Activated CD8-positive, alpha-beta T cell treated with anti-CD3 and anti-CD28 coated beads for 36 hours (primary cell): ENCODE data around the gene ACSL4. TPM values are rescaled to one million over a fixed set of nuclear protein-coding genes. Genes with fewer than 3 reads are reported as not detected.
A peak's percentile ranks its signal among the peaks of the same experiment; 100 is the strongest.
"Not testable (repeated sequence)": the region's sequence is repeated elsewhere in the genome, so short reads cannot be mapped to it uniquely, and the experiment has no call there.

Experiments used
- ATAC-seq: fragments of 200-7000 bp; cut with Tn5 transposase; one replicate; pipeline ENCODE4 v1.10.0; 2021; ENCODE audit warnings: mild to moderate bottlenecking, moderate library complexity
- CTCF ChIA-PET: fragments of 350-600 bp; sonication (Branson Sonifier 250); formaldehyde crosslinking; loops from one replicate; lab custom pipeline; 2021; ENCODE audit warnings: antibody characterized with exemption; lab: Charles Lee
- POLR2A ChIA-PET: fragments of 350-600 bp; sonication (Branson Sonifier 250); formaldehyde crosslinking; loops from one replicate; lab custom pipeline; 2021; ENCODE audit warnings: antibody characterized with exemption; lab: Charles Lee
- DNase-seq: peaks from one replicate; pipeline ENCODE4 v3.0.0-alpha.2; 2020
- H3K27ac Mint-ChIP-seq: one replicate; pipeline ENCODE4 v1.8.0; 2021; ENCODE audit warnings: mild to moderate bottlenecking, mixed read lengths
- H3K27me3 Mint-ChIP-seq: one replicate; pipeline ENCODE4 v1.8.0; 2021; ENCODE audit warnings: mixed read lengths
- H3K36me3 Mint-ChIP-seq: one replicate; pipeline ENCODE4 v1.8.0; 2021; ENCODE audit warnings: low read depth, mixed read lengths
- H3K4me1 Mint-ChIP-seq: one replicate; pipeline ENCODE4 v1.8.0; 2021; ENCODE audit warnings: low read depth, mixed read lengths
- H3K4me3 Mint-ChIP-seq: one replicate; pipeline ENCODE4 v1.8.0; 2021; ENCODE audit warnings: mild to moderate bottlenecking, moderate library complexity, mixed read lengths
- H3K9me3 Mint-ChIP-seq: one replicate; pipeline ENCODE4 v1.8.0; 2021; ENCODE audit warnings: mixed read lengths
- intact Hi-C: fragments of 100-400 bp; cut with micrococcal nuclease; formaldehyde crosslinking; loops from one replicate; pipeline ENCODE4 v1.10.0; 2022
- total RNA-seq, 2 experiments: library from RNA; stranded (reverse); gene quantifications; one replicate each; pipeline ENCODE4 v1.2.3, GENCODE V29; 2021
- TF ChIP-seq, protein P1 (sequence below): fragments of 200-600 bp; IDR thresholded peaks from one replicate; pipeline ENCODE4 v1.8.0; 2022; ENCODE audit warnings: antibody characterized with exemption, mild to moderate bottlenecking

The ACSL4 gene
- total RNA-seq, 2 experiments from 2014 or later, result 63.1 to 64.0 TPM

DNA sequence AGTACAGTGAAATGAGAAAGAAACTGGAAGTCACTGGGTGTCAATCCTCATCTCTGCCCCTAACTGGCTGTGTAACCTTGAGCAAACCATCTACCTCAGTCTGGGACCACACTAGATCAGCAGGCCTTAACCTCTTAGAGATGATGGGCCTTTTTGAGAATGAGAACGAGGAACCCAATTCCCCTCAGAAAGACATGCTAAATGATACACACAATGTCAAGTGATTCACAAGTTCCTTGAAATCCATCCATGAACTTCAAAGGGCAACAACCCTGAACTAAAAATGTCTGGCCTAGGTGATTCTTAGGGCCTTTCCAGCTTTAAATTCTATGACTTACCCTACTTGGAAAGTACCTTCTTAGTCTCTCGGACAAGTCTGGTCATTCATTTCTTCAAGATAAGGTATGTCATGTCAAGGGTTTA is 47.4 kb downstream of the ACSL4 start:
- intact Hi-C loops, result no loop called here
- no peak overlapping the region for H3K4me3 Mint-ChIP-seq

DNA sequence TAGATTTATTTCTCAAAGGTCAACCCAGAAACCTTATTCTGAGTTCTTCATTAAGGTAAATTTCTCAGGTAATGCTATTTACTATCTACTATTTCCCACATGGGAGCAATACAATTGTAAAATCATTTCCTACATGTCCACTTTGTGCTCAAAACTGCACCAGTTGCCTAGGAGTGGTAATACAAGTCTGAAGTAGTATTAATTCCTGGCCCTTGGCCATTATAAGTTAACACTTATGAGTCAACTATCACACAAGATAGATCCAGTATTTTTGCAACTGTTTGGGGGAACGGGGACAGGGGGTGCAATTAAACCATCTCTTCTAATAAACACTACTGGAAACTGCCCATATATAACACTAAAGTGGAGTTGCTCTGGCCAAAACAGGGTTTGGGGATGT is 48.9 kb downstream of the ACSL4 start:
- DNase-seq, result no peak
- intact Hi-C loops, result no loop called here
- H3K27ac Mint-ChIP-seq, result no peak overlapping the region
- CTCF ChIA-PET, result no interaction called here
- no peak for ATAC-seq
- peaks cover 28% of the 10 kb centered on the region for H3K4me1 Mint-ChIP-seq
- H3K4me3 Mint-ChIP-seq, result no peak overlapping the region
- TF ChIP-seq, protein P1, sequence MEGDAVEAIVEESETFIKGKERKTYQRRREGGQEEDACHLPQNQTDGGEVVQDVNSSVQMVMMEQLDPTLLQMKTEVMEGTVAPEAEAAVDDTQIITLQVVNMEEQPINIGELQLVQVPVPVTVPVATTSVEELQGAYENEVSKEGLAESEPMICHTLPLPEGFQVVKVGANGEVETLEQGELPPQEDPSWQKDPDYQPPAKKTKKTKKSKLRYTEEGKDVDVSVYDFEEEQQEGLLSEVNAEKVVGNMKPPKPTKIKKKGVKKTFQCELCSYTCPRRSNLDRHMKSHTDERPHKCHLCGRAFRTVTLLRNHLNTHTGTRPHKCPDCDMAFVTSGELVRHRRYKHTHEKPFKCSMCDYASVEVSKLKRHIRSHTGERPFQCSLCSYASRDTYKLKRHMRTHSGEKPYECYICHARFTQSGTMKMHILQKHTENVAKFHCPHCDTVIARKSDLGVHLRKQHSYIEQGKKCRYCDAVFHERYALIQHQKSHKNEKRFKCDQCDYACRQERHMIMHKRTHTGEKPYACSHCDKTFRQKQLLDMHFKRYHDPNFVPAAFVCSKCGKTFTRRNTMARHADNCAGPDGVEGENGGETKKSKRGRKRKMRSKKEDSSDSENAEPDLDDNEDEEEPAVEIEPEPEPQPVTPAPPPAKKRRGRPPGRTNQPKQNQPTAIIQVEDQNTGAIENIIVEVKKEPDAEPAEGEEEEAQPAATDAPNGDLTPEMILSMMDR, result no peak
- POLR2A ChIA-PET, result no interaction called here
- no peaks in the 10 kb centered on the region for H3K9me3 Mint-ChIP-seq
- H3K27me3 Mint-ChIP-seq, result no peaks in the 10 kb centered on the region
- peaks cover 22% of the 10 kb centered on the region for H3K36me3 Mint-ChIP-seq

More for the DNA sequence above, 47.4 kb downstream of the ACSL4 start:
- H3K27me3 Mint-ChIP-seq, result no peaks in the 10 kb centered on the region
- TF ChIP-seq, protein P1, result no peak
- ATAC-seq, result peak; percentile 90
- DNase-seq, result peak; percentile 16
- peaks cover 23% of the 10 kb centered on the region for H3K36me3 Mint-ChIP-seq
- CTCF ChIA-PET, result interaction anchor here (0.8 to 1.4 kb wide), 2 partner anchors 17 to 171 kb away, joined by 3 to 4 read pairs; no protein-coding TSS in a partner anchor
- POLR2A ChIA-PET, result no interaction called here
- H3K27ac Mint-ChIP-seq, result peak overlapping the region; percentile 78
- H3K4me1 Mint-ChIP-seq, result peaks cover 30% of the 10 kb centered on the region
- H3K9me3 Mint-ChIP-seq, result no peaks in the 10 kb centered on the region

DNA sequence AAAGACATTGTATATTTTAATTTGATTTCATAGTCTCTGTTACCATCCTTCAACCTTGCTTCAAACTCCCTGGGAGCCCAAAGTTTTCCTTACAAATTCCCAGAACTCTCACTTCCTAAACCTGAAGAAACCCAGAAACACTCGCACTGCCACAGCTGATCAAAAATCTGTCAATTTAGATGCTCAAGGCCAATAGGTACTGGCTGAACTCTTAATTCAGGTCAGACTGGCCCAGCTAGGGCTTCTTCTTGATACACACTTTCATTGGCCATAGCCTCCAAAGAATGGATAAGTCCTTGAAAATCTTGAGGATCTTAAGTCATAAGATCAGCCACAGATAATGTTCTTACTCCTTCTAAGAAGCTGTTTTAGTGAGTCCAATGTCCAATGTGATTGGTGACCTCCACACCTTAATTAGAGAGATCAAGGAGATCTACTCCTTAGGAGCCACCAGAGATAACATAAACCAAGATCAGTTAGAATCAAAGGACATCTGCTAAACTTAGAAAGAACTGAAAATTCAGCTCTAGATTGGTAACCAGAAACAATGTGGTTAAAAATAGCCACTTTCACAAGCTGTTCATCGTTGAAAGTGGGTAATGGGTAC is 51.5 kb downstream of the ACSL4 start:
- no peak for DNase-seq
- intact Hi-C loops, result no loop called here
- H3K9me3 Mint-ChIP-seq, result no peaks in the 10 kb centered on the region
- no peak overlapping the region for H3K4me3 Mint-ChIP-seq
- H3K4me1 Mint-ChIP-seq, result peaks cover 21% of the 10 kb centered on the region
- CTCF ChIA-PET, result interaction anchor here (1.5 kb wide), 1 partner anchor 175 kb away, joined by 3 read pairs; no protein-coding TSS in a partner anchor
- POLR2A ChIA-PET, result no interaction called here
- H3K27me3 Mint-ChIP-seq, result no peaks in the 10 kb centered on the region
- peaks cover 22% of the 10 kb centered on the region for H3K36me3 Mint-ChIP-seq
- ATAC-seq, result no peak
- TF ChIP-seq, protein P1, result no peak
- no peak overlapping the region for H3K27ac Mint-ChIP-seq

- H3K36me3 Mint-ChIP-seq, result peaks cover 25% of the 10 kb centered on the region
- no peaks in the 10 kb centered on the region for H3K27me3 Mint-ChIP-seq
- ATAC-seq (no peak), DNase-seq (no peak)
- CTCF ChIA-PET, result interaction anchor here (1.2 kb wide), 1 partner anchor 177 kb away, joined by 4 read pairs; no protein-coding TSS in a partner anchor
- POLR2A ChIA-PET, result no interaction called here
- H3K4me1 Mint-ChIP-seq, result peaks cover 9% of the 10 kb centered on the region
- intact Hi-C loops, result no loop called here
- TF ChIP-seq, protein P1, result no peak
- no peaks in the 10 kb centered on the region for H3K9me3 Mint-ChIP-seq
- no peak overlapping the region for H3K27ac Mint-ChIP-seq
- H3K4me3 Mint-ChIP-seq, result no peak overlapping the region
These were observed 53.2 kb downstream of the ACSL4 start for GRCh38 chrX:109679820-109680219.

- intact Hi-C loops, result no loop called here
- Mint-ChIP-seq H3K36me3 (peaks cover 27% of the 10 kb centered on the region), H3K4me3 (no peak overlapping the region)
These were observed 60.8 kb downstream of the ACSL4 start for GRCh38 chrX:109672239-109672638.

DNA sequence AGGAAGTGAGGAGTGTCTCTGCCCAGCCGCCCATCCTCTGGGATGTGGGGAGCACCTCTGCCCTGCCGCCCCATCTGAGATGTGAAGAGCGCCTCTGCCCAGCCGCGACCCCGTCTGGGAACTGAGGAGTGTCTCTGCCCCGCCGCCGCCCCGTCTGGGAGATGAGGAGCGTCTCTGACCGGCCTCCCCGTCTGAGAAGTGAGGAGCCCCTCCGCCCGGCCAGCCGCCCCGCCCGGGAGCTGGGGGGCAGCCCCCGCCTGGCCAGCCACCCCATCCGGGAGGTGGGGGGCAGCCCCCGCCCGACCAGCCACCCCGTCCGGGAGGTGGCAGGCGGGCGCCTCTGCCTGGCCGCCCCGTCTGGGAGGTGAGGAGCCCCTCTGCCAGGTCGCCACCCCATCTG is 61.9 kb downstream of the ACSL4 start:
- H3K27ac Mint-ChIP-seq, CTCF ChIA-PET, intact Hi-C loops, H3K4me3 Mint-ChIP-seq, H3K27me3 Mint-ChIP-seq, DNase-seq, POLR2A ChIA-PET, H3K4me1 Mint-ChIP-seq, ATAC-seq, H3K9me3 Mint-ChIP-seq: not testable (repeated sequence)
- peaks cover 31% of the 10 kb centered on the region for H3K36me3 Mint-ChIP-seq

More at GRCh38 chrX:109672239-109672638, 60.8 kb downstream of the ACSL4 start:
- ATAC-seq, result no peak
- no peak overlapping the region for H3K27ac Mint-ChIP-seq
- CTCF ChIA-PET, result no interaction called here
- POLR2A ChIA-PET, result no interaction called here
- TF ChIP-seq, protein P1, result no peak
- no peaks in the 10 kb centered on the region for H3K27me3 Mint-ChIP-seq
- H3K4me1 Mint-ChIP-seq, result no peaks in the 10 kb centered on the region
- no peak for DNase-seq
- H3K9me3 Mint-ChIP-seq, result no peaks in the 10 kb centered on the region
